Panc1 (cell line): ENCODE data around the gene CSNK1G2.

Experiments
- POLR2AphosphoS5 ChIP-seq: IDR thresholded peaks from 2 replicates; pipeline ENCODE4 v1.6.1; 2012; ENCODE audit warnings: mild to moderate bottlenecking, low read depth, low read length, moderate library complexity
- SIN3A ChIP-seq: IDR thresholded peaks from 2 replicates; pipeline ENCODE4 v1.6.1; 2012; ENCODE audit warnings: low read depth, mild to moderate bottlenecking, low read length, moderate library complexity, borderline replicate concordance; ENCODE audit not compliant: insufficient read depth
- TCF7L2 ChIP-seq: IDR thresholded peaks from 2 replicates; pipeline ENCODE4 v1.6.1; 2011; ENCODE audit warnings: mild to moderate bottlenecking, low read depth, low read length, inconsistent platforms
- TF ChIP-seq, protein P1 (sequence below): fragments of 450-650 bp; IDR thresholded peaks from 2 replicates; pipeline ENCODE4 v1.5.1; 2017; ENCODE audit warnings: mild to moderate bottlenecking

DNA sequence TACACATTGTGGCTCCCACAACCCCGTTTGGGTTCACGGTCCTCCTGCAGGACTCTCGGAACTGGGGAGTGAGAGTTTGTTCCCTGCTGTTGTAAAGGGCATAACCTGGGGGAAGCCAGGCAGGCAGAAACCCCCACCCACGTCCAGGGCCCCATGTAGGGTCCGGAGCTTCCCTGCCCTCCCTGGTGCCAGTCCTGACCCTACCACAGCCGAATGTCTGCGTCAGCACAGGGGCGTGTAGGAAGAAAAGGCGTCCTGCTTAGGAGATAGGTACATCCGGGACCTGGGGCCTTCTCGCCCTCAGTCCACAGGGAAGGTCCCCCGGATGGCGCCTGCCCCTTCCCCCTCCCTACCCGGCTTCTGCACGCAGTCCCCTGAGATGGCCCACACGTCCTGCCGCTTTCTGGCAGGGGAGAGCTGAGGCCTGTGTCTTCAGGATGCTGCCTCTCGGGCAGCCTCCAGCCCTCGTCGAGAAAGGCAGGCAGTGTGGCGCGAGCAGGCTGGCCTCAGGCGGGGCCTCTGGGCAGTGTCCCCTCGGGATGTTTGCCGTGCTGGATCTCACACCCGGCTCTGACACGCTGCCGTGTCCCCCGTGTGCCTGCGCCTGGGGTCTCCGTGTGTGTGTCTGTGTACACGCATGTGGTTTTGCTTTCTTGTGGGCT is 19.1 kb downstream of the CSNK1G2 start:
- TF ChIP-seq, protein P1, sequence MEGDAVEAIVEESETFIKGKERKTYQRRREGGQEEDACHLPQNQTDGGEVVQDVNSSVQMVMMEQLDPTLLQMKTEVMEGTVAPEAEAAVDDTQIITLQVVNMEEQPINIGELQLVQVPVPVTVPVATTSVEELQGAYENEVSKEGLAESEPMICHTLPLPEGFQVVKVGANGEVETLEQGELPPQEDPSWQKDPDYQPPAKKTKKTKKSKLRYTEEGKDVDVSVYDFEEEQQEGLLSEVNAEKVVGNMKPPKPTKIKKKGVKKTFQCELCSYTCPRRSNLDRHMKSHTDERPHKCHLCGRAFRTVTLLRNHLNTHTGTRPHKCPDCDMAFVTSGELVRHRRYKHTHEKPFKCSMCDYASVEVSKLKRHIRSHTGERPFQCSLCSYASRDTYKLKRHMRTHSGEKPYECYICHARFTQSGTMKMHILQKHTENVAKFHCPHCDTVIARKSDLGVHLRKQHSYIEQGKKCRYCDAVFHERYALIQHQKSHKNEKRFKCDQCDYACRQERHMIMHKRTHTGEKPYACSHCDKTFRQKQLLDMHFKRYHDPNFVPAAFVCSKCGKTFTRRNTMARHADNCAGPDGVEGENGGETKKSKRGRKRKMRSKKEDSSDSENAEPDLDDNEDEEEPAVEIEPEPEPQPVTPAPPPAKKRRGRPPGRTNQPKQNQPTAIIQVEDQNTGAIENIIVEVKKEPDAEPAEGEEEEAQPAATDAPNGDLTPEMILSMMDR, result no peak
- TF ChIP-seq POLR2AphosphoS5 (no peak), SIN3A (no peak), TCF7L2 (no peak)
